Karpas-422 (cell line): ENCODE data around the gene TMEM236. TPM values are rescaled to one million over a fixed set of nuclear protein-coding genes. Genes with fewer than 3 reads are reported as not detected.

Source experiments
- DNase-seq: peaks from one replicate; pipeline ENCODE4 v3.0.0-alpha.2; 2015
- H2AFZ ChIP-seq: fragments of 200-600 bp; sonication (generic); 2 replicates; pipeline ENCODE4 v1.6.1; 2014; ENCODE audit warnings: antibody characterized with exemption, low read length, mixed read lengths
- H3K27ac ChIP-seq: fragments of 200-600 bp; sonication (generic); 2 replicates; pipeline ENCODE4 v1.5.1; 2014; ENCODE audit warnings: mild to moderate bottlenecking, low read length, moderate library complexity
- H3K27me3 ChIP-seq: fragments of 200-600 bp; sonication (generic); 2 replicates; pipeline ENCODE4 v1.6.1; 2014; ENCODE audit warnings: low read length, mixed read lengths
- H3K36me3 ChIP-seq: fragments of 200-600 bp; sonication (generic); 2 replicates; pipeline ENCODE4 v1.6.1; 2014; ENCODE audit warnings: low read length, mixed read lengths; ENCODE audit not compliant: insufficient read depth
- H3K4me1 ChIP-seq: fragments of 200-600 bp; sonication (generic); 2 replicates; pipeline ENCODE4 v1.6.1; 2014; ENCODE audit warnings: mild to moderate bottlenecking, low read length, mixed read lengths
- H3K4me2 ChIP-seq: fragments of 200-600 bp; sonication (generic); 2 replicates; pipeline ENCODE4 v1.6.1; 2014; ENCODE audit warnings: low read length, low read depth, mild to moderate bottlenecking; ENCODE audit not compliant: poor library complexity, severe bottlenecking
- H3K4me3 ChIP-seq: fragments of 200-600 bp; sonication (generic); 2 replicates; pipeline ENCODE4 v1.5.1; 2014; ENCODE audit warnings: mild to moderate bottlenecking, antibody characterized with exemption, low read length, mixed read lengths
- H3K79me2 ChIP-seq: fragments of 200-600 bp; sonication (generic); 2 replicates; pipeline ENCODE4 v1.6.1; 2014; ENCODE audit warnings: mild to moderate bottlenecking, low read length, mixed read lengths
- H3K9ac ChIP-seq: fragments of 200-600 bp; sonication (generic); 2 replicates; pipeline ENCODE4 v1.6.0; 2014; ENCODE audit warnings: low read length
- H3K9me2 ChIP-seq: fragments of 200-600 bp; sonication (generic), shearing (Covaris generic); replicated peaks from 2 replicates; pipeline ENCODE4 v1.6.0; 2014; ENCODE audit warnings: mild to moderate bottlenecking, low read length, moderate library complexity; ENCODE audit not compliant: insufficient read depth
- H3K9me3 ChIP-seq: fragments of 300-700, 200-600 bp; sonication (generic); 2 replicates; pipeline ENCODE4 v1.6.1; 2014; ENCODE audit warnings: low read length, mixed read lengths
- H4K20me1 ChIP-seq: fragments of 200-600 bp; sonication (generic); 2 replicates; pipeline ENCODE4 v1.6.1; 2014; ENCODE audit warnings: mild to moderate bottlenecking, antibody characterized with exemption, low read length, low read depth; ENCODE audit not compliant: insufficient read depth
- total RNA-seq: library from RNA; depleted of rRNA; stranded (reverse); fragments of >200 nt; shearing (Covaris generic); gene quantifications from 2 replicates; pipeline ENCODE4 v1.2.3, GENCODE V29; 2014; ENCODE audit warnings: low replicate concordance

The TMEM236 gene
- total RNA-seq, 1 experiment from 2014 or later, result 0.19 TPM

DNA sequence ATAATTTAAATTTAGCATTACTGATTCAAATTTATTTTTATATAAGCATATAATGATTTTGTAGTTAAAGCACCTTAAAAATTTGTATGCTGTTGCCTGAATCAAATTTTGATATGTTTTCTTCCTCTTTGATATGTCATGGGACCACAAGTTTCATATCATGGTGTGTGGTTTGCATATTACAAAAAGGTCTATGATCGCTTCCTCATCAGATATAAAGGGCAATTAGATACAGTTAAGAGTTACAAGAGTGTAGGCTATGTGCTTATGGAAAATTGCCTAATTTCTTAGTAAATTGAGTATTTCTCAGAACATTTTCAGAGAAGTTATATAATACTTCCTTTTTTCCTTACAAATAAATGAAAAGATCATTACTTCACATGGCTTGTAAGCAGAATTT lies 79.3 kb downstream of the TMEM236 start:
- H3K27ac ChIP-seq, result no peak overlapping the region
- H2AFZ ChIP-seq, result no peak overlapping the region
- H3K4me1 ChIP-seq, result peaks cover 5% of the 10 kb centered on the region
- no peak overlapping the region for H3K4me2 ChIP-seq
- no peak overlapping the region for H3K4me3 ChIP-seq
- peak; percentile 57 for DNase-seq
- no peaks in the 10 kb centered on the region for H4K20me1 ChIP-seq
- H3K9me3 ChIP-seq, result no peaks in the 10 kb centered on the region
- H3K36me3 ChIP-seq, result no peaks in the 10 kb centered on the region
- no peak overlapping the region for H3K9ac ChIP-seq
- H3K9me2 ChIP-seq, result no peaks in the 10 kb centered on the region; the same call in 1 of the 2 replicates
- H3K79me2 ChIP-seq, result no peaks in the 10 kb centered on the region
- H3K27me3 ChIP-seq, result no peaks in the 10 kb centered on the region

GRCh38 chr10:17831896-17832295 lies 79.9 kb downstream of the TMEM236 start:
- H3K79me2 ChIP-seq, result no peaks in the 10 kb centered on the region
- H3K36me3 ChIP-seq, result no peaks in the 10 kb centered on the region
- no peak overlapping the region for H3K27ac ChIP-seq
- no peak for DNase-seq
- no peak overlapping the region for H3K4me2 ChIP-seq
- no peaks in the 10 kb centered on the region for H3K27me3 ChIP-seq
- H2AFZ ChIP-seq, result no peak overlapping the region
- H3K9me3 ChIP-seq, result no peaks in the 10 kb centered on the region
- no peak overlapping the region for H3K9ac ChIP-seq
- H4K20me1 ChIP-seq, result no peaks in the 10 kb centered on the region
- peaks cover 5% of the 10 kb centered on the region for H3K4me1 ChIP-seq
- H3K9me2 ChIP-seq, result no peaks in the 10 kb centered on the region; the same call in 1 of the 2 replicates
- no peak overlapping the region for H3K4me3 ChIP-seq

- DNase-seq, result no peak
- no peak overlapping the region for H3K4me3 ChIP-seq
These were observed 81.7 kb downstream of the TMEM236 start for GRCh38 chr10:17833656-17834055.

DNA sequence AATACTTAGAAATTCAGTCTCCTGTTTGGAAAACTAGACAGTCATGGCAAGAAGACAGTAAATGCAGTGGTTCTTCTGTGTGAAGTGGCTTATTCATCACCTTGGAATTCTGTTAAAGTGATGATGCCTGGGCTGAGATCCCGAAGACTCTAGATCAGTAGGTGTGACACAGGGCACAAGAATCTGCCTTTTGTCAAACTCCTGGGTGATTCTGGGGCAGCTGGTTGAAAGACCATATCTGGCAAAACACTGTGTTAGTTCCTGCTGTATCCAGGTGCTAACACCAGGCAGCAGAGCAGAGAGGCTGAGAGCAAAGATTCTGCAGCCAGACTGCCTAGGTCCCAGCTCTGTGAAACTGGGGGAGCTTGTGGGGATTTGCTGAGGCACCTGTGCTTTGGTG lies 83.7 kb downstream of the TMEM236 start:
- Histone ChIP-seq H3K9ac (no peak overlapping the region), H3K27ac (no peak overlapping the region), H3K79me2 (no peaks in the 10 kb centered on the region), H4K20me1 (no peaks in the 10 kb centered on the region), H3K4me3 (no peak overlapping the region), H3K9me2 (no peaks in the 10 kb centered on the region), H3K4me2 (no peak overlapping the region), H3K27me3 (no peaks in the 10 kb centered on the region), H3K4me1 (peaks cover 11% of the 10 kb centered on the region), H2AFZ (no peak overlapping the region), H3K9me3 (no peaks in the 10 kb centered on the region), H3K36me3 (no peaks in the 10 kb centered on the region)
- no peak for DNase-seq

More at GRCh38 chr10:17833656-17834055, 81.7 kb downstream of the TMEM236 start:
- no peak overlapping the region for H2AFZ ChIP-seq
- H3K79me2 ChIP-seq, result no peaks in the 10 kb centered on the region
- H3K4me2 ChIP-seq, result no peak overlapping the region
- H3K27ac ChIP-seq, result no peak overlapping the region
- H3K9me3 ChIP-seq, result no peaks in the 10 kb centered on the region
- H4K20me1 ChIP-seq, result no peaks in the 10 kb centered on the region
- H3K36me3 ChIP-seq, result no peaks in the 10 kb centered on the region
- no peak overlapping the region for H3K9ac ChIP-seq
- no peaks in the 10 kb centered on the region for H3K9me2 ChIP-seq
- no peaks in the 10 kb centered on the region for H3K27me3 ChIP-seq
- peaks cover 11% of the 10 kb centered on the region for H3K4me1 ChIP-seq

DNA sequence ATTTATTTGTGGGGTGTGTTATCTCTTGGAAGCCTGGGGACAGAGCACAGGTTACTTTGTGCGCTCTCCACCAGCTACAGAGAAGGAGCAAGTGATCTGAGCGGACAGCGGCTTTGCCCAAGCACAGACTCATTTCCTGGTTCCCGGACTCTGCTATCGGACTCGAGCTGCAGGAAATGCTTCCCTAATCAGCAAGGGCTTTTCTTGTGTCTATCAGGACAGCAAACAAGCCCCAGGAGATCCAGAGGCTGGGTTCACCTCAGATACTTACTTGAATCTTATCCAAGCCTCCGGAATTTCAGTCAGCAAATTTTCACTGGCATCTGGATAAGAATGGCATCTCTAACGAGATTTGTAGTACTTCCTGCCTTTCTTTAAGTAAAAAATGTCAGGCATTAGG lies 84.9 kb downstream of the TMEM236 start:
- Histone ChIP-seq H2AFZ (no peak overlapping the region), H4K20me1 (no peaks in the 10 kb centered on the region)

GRCh38 chr10:17838080-17838648 lies 86.2 kb downstream of the TMEM236 start:
- DNase-seq, result no peak
- H2AFZ ChIP-seq, result no peak overlapping the region

More for the DNA sequence above, 84.9 kb downstream of the TMEM236 start:
- Histone ChIP-seq H3K4me3 (no peak overlapping the region), H3K27me3 (no peaks in the 10 kb centered on the region), H3K4me1 (peaks cover 6% of the 10 kb centered on the region), H3K9me2 (no peaks in the 10 kb centered on the region), H3K4me2 (no peak overlapping the region), H3K27ac (no peak overlapping the region), H3K36me3 (no peaks in the 10 kb centered on the region), H3K9ac (no peak overlapping the region), H3K9me3 (no peaks in the 10 kb centered on the region), H3K79me2 (no peaks in the 10 kb centered on the region)
- DNase-seq, result no peak

DNA sequence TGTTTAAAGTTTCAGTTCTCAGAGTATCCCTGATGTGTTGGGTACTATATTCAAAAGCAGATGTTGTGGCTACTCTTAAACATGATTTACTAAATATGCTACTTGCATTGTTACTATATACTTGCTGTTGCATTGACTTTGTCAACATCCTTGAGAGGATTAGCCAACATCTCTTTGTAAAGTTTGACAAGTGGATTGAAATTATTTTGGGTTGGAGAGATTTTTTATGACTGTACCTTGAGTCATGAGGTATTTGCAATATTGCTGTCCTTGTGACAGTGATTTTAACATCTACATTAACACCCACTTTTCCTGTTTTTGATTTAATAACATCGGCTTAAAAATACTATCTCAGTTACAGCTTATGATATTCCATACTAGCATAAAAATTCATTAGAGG lies 89.0 kb downstream of the TMEM236 start:
- Histone ChIP-seq H3K4me2 (no peak overlapping the region), H3K79me2 (no peaks in the 10 kb centered on the region), H2AFZ (no peak overlapping the region), H3K36me3 (no peaks in the 10 kb centered on the region), H3K4me1 (peaks cover 6% of the 10 kb centered on the region), H4K20me1 (no peaks in the 10 kb centered on the region), H3K27me3 (no peaks in the 10 kb centered on the region), H3K4me3 (no peak overlapping the region), H3K27ac (no peak overlapping the region), H3K9me3 (no peaks in the 10 kb centered on the region), H3K9ac (no peak overlapping the region), H3K9me2 (no peaks in the 10 kb centered on the region)
- DNase-seq, result no peak

More at GRCh38 chr10:17838080-17838648, 86.2 kb downstream of the TMEM236 start:
- no peaks in the 10 kb centered on the region for H4K20me1 ChIP-seq
- no peaks in the 10 kb centered on the region for H3K36me3 ChIP-seq
- peaks cover 6% of the 10 kb centered on the region for H3K4me1 ChIP-seq
- H3K79me2 ChIP-seq, result no peaks in the 10 kb centered on the region
- H3K27ac ChIP-seq, result no peak overlapping the region
- H3K9ac ChIP-seq, result no peak overlapping the region
- H3K9me2 ChIP-seq, result no peaks in the 10 kb centered on the region
- H3K9me3 ChIP-seq, result no peaks in the 10 kb centered on the region
- no peaks in the 10 kb centered on the region for H3K27me3 ChIP-seq
- no peak overlapping the region for H3K4me2 ChIP-seq
- no peak overlapping the region for H3K4me3 ChIP-seq

GRCh38 chr10:17842641-17843040 lies 90.6 kb downstream of the TMEM236 start:
- H3K4me2 ChIP-seq, result no peak overlapping the region
- no peak overlapping the region for H3K4me3 ChIP-seq
- DNase-seq, result no peak
- no peaks in the 10 kb centered on the region for H3K79me2 ChIP-seq
- no peak overlapping the region for H3K9ac ChIP-seq
- H3K27me3 ChIP-seq, result no peaks in the 10 kb centered on the region
- no peaks in the 10 kb centered on the region for H3K9me2 ChIP-seq
- H3K27ac ChIP-seq, result no peak overlapping the region
- H2AFZ ChIP-seq, result no peak overlapping the region
- no peaks in the 10 kb centered on the region for H4K20me1 ChIP-seq
- no peaks in the 10 kb centered on the region for H3K36me3 ChIP-seq
- H3K9me3 ChIP-seq, result no peaks in the 10 kb centered on the region
- peaks cover 6% of the 10 kb centered on the region; the same call in 1 of the 2 replicates for H3K4me1 ChIP-seq
